GM18499 (cell line): Measurements from ENCODE around the gene C12orf76.
"Not testable (repeated sequence)": the region's sequence is repeated elsewhere in the genome, so short reads cannot be mapped to it uniquely, and the experiment has no call there.

ENCODE experiments used
- ATAC-seq: cut with Tn5 transposase; IDR thresholded peaks from one replicate; pipeline ENCODE4 v1.9.1; 2021; ENCODE audit warnings: moderate number of reproducible peaks; ENCODE audit not compliant: insufficient read depth, unreplicated experiment

C12orf76 gene

DNA sequence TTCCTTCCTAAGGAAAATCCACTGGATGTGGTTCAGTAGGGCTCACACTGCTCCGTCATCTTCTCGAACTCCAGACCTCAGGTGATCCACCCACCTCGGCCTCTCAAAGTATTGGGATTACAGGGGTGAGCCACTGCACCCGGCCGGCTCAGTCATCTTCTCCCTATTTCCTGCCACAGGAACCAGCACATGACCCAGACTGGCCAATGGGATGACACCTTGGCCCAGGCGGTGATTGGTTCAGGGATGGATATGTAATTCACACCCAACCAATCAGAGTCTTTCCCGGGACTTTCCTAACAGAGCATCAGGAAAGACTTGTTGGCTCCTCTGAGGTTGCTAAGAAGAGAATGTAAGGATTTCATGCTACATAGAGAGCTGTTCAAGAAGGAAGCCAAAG is 19.2 kb upstream of the C12orf76 start:
- ATAC-seq = no peak

DNA sequence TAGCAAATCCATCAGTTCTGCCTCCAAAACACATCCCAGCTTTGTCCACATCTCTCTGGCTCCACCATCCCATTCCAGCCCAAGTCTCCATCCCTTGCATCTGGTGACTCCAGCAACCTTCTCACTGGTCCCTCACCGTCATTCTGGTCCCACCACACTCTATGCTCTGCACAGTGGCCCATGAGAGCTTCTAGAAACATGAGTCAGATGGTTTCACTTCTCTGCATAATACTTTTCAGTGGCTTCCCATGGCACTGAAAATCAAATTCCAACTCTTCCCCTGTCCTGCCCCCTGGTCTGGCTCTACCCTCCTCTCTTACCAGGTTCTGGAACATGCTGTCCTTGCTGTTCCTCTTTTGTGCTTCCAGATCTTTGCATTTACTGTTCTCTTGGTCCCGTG is 17.2 kb upstream of the C12orf76 start:
- ATAC-seq = no peak

GRCh38 chr12:110062241-110062640 is 13.9 kb upstream of the C12orf76 start:
- ATAC-seq = no peak

- no peak for ATAC-seq
Measured at GRCh38 chr12:110059651-110060000, 11.3 kb upstream of the C12orf76 start.

- ATAC-seq = no peak
Measured at GRCh38 chr12:110058875-110059615, 10.7 kb upstream of the C12orf76 start.

DNA sequence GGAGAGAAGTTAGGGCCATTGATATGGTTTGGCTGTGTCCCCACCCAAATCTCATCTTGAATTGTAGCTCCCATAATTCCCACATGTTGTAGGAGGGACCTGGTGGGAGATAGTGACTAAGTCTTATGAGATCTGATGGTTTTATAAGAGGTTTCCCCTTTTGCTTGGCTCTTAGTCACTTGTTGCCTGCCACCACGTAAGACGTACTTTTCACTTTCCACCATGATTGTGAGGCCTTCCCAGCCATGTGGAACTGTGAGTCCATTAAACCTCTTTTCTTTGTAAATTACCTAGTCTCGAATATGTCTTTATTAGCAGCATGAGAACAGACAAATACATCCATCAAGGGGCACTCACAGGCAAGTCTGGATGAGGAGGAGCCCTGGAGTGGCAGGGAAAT is 8.3 kb upstream of the C12orf76 start:
- not testable (repeated sequence) for ATAC-seq

DNA sequence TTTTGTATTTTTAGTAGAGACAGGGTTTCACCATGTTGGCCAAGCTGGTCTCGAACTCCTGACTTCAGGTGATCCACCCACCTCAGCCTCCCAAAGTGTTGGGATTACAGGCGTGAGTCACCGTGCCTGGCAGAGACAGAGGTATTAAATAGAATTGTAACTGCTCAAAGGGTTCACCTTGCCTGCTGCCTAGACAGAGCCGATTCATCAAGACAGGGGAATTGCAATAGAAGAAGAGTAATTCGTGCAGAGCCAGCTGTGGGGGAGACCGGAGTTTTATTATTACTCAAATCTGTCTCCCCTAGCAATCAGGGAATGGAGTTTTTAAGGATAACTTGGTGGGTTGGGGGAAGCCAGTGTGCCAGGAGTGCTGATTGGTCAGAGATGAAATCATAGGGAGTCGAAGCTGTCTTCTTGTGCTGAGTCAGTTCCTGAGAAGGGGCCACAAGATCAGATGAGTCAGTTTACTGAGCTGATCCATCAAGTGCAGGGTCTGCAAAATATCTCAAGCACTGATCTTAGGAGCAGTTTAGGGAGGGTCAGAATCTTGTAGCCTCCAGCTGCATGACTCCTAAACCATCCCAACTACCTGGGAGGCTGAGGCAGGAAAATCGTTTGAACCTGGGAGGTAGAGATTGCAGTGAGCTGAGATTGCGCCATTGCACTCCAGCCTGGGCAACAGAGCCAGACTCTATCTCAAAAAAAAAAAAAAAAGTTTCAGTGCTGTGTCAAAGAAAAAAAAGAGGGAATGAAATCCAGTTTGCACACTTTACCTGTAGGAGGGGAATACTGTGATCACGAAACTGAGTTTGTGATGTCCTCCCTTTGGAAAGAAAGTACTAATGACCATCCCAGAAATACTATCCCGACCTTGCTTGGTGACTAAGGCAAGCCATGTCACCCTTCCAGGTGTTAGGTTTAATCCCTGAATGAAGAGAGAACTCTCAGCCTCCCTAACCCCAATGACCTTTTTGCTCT is 7.3 kb upstream of the C12orf76 start:
- not testable (repeated sequence) for ATAC-seq

GRCh38 chr12:110050927-110051326 is 2.6 kb upstream of the C12orf76 start:
- ATAC-seq = no peak

DNA sequence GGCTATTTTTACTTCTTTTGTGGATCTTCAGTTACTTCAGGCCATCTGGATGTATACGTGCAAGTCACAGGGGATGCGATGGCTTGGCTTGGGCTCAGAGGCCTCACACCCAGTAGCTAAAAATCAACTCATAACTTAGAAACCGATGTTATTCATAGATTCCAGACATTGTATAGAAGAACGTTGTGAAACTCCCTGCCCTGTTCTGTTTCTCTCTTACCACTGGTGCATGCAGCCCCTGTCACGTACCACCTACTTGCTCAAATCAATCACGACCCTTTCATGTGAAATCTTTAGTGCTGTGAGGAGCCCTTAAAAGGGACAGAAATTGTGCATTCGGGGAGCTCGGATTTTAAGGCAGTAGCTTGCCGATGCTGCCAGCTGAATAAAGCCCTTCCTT is 1.3 kb upstream of the C12orf76 start:
- ATAC-seq = not testable (repeated sequence)

DNA sequence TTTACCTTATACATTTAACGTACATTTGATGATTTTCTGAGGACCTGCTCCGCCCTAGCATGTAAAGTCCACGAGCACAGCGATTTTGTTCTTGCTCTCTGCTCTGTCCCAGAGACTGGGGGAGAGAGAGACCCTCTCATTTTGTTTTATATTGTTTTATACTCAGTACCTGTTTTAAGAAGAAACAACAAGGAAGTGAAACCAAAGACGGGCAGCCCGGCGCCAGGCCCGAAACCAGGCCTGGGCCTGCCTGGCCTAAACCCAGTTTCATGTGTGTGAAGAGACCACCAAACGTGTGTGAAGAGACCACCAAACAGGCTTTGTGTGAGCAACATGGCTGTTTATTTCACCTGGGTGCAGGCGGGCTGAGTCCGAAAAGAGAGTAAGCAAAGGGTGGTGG is 712 bp upstream of the C12orf76 start:
- ATAC-seq = not testable (repeated sequence)

GRCh38 chr12:110047297-110047940 is 903 bp downstream of the C12orf76 start:
- no peak for ATAC-seq

GRCh38 chr12:110046451-110047187 is 1.7 kb downstream of the C12orf76 start:
- no peak for ATAC-seq

DNA sequence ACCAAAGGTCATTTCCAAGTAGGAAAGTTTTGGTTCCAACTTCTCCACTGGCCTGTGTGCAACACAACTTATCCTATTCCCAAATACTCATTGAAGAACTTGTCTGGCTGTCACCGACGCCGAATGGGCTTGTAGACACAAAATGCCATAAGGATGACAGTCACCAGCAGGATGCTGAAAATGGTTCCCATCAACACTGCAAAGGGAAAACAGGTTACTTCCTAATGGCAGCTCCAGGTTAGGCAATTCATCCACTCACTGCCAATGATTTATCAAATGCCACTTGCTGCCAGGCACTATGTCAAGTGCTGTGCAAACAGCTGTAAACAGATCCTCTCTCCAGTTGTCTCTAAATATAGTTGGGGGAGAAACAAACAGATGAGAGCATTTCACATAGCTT is 6.1 kb downstream of the C12orf76 start:
- ATAC-seq = no peak

- no peak for ATAC-seq
Measured at GRCh38 chr12:110039085-110039807, 9.1 kb downstream of the C12orf76 start.

DNA sequence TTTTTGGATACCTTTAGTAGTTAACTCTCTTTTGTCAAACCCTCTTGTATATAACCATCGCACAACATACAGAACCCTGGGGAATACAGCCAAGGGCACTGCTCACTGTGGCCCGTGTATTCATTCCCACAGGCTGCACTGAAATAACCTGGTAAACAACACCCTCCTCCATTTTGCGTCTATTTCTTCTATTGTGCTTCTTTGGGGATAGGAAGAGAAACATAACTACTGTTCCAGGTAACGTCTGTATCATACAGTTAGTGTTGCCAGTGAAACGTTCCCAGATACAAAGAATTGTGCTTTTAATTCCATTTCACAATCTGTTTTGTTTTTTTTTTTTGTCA is 9.6 kb downstream of the C12orf76 start:
- no peak for ATAC-seq

- no peak for ATAC-seq
Measured at GRCh38 chr12:110037315-110037714, 11.0 kb downstream of the C12orf76 start.

GRCh38 chr12:110035534-110036104 is 12.7 kb downstream of the C12orf76 start:
- no peak for ATAC-seq

DNA sequence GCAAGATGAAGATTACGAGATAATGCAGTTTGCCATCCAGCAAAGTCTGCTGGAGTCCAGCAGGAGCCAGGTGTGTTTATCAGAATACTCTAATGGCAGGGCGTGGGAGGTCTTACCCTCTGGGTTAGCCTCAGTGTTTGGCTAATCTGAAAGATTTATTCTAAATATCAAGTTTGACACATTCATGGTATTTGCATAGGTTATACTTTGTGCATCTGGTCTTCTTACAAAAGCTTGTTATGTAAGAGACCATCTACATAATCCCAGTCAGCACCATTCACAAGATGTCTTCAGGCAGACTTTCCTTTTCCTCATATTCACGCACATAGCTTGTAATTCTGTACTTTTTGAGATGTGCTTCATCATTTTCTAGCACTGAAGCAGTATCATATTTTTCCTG is 14.4 kb downstream of the C12orf76 start:
- ATAC-seq = no peak

DNA sequence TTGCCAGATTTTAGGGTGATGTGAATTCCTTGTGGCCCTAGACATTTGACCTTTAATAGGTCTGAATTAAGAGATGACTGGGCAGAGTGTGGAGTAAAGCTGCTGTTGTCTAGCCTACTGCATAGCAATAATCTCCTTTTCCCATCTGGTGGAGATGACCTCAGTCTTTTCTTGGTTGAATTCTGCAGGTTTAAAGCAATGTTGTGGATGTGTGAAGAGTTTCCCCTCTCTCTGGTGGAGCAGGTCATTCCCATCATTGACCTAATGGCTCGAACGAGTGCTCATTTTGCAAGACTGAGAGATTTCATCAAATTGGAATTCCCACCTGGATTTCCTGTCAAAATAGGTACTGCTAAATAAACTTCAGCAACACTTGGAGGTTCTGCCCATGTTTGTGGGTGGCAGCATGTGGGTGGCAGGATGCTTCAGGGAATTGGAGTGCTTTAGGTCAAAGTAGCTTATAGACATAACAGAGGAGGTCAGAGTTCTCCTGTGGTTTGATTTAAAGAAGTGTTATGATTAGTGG is 19.0 kb downstream of the C12orf76 start:
- no peak for ATAC-seq
